Activated CD8-positive, alpha-beta memory T cell treated with anti-CD3 and anti-CD28 coated beads for 36 hours (primary cell): ENCODE data around the gene CARMIL1. TPM values are rescaled to one million over a fixed set of nuclear protein-coding genes. Genes with fewer than 3 reads are reported as not detected.
"Not testable (repeated sequence)": the region's sequence is repeated elsewhere in the genome, so short reads cannot be mapped to it uniquely, and the experiment has no call there.

Experiments
- CTCF ChIA-PET: fragments of 350-600 bp; sonication (Branson Sonifier 250); formaldehyde crosslinking; loops from one replicate; lab custom pipeline; 2021; ENCODE audit warnings: antibody characterized with exemption; lab: Charles Lee
- POLR2A ChIA-PET: fragments of 350-600 bp; sonication (Branson Sonifier 250); formaldehyde crosslinking; loops from one replicate; lab custom pipeline; 2021; ENCODE audit warnings: antibody characterized with exemption; lab: Charles Lee
- total RNA-seq, 2 experiments: library from RNA; stranded (reverse); gene quantifications; one replicate each; pipeline ENCODE4 v1.2.3, GENCODE V29; 2021

Gene CARMIL1
- total RNA-seq, 2 experiments from 2014 or later, result 2.0 TPM

DNA sequence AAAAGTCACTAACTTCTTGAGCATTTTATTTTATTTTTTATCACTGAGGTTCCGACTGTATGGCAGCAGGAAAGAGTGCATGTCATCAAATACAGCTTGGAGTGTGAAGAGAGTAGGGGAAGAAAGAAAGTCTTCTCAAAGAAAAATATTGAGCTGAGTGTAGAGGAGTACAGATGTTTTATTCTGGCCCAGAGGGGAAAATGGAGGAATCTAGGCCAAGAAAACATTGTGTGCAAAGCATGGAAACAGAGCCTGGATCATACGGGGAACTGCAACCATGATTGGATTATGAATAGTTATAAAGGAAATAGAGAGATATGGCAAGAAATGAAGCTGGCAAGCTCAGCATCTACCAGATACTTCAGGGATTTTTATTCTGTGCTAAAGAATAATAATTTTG, 268.6 kb downstream of the CARMIL1 start:
- ChIA-PET POLR2A (no interaction called here), CTCF (no interaction called here)

- CTCF ChIA-PET, result no interaction called here
- POLR2A ChIA-PET, result no interaction called here
These were observed 269.3 kb downstream of the CARMIL1 start for GRCh38 chr6:25548451-25548850.

GRCh38 chr6:25550631-25551030, 271.5 kb downstream of the CARMIL1 start:
- CTCF ChIA-PET, result no interaction called here

DNA sequence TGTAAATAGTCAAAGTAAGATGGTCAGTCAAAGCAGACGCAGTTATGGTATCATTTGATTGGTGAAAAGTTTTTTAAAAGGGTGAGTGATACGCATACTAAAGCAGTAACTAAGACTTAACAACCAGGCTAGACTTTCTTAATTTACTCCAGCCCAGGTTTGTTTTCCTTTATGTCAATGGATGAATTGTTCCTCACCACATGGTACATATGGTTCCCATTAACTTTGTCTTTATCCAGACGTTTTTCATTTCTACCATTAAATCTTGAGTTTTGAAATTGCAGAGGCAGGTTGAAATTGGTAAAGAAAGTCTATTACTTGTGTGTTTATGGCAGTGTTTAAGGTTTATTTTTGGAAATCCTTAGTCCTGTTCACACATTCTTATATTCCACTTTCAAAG, 274.3 kb downstream of the CARMIL1 start:
- CTCF ChIA-PET, result no interaction called here
- POLR2A ChIA-PET, result no interaction called here

More at GRCh38 chr6:25550631-25551030, 271.5 kb downstream of the CARMIL1 start:
- POLR2A ChIA-PET, result no interaction called here

GRCh38 chr6:25555188-25555587, 276.0 kb downstream of the CARMIL1 start:
- POLR2A ChIA-PET, result no interaction called here
- CTCF ChIA-PET, result interaction anchor here (3.5 kb wide), 1 partner anchor 289 kb away, joined by 15 read pairs; no protein-coding TSS in a partner anchor

DNA sequence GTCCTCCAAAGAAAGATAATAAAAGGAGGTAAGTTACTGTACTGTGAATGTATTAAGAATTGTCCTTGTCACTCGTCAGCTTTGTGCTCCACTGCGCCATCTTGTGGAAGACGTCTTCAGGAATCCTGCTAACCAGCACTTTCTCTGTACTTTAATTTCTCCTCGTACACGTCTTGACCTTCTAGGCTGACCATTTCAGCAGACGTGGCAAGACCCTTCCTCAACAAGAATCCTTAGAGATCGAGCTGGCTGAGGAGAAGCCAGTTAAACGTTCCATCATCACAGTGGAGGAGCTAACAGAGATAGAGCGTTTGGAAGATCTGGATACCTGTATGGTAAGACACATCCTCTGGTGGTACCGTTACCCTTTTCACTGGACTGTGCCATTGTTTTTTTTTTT, 277.3 kb downstream of the CARMIL1 start:
- CTCF ChIA-PET, result interaction anchor here (0.6 to 3.5 kb wide), 7 partner anchors 42 to 376 kb away, joined by 3 to 15 read pairs (median 3); partner anchors contain the start of gene CARMIL1

DNA sequence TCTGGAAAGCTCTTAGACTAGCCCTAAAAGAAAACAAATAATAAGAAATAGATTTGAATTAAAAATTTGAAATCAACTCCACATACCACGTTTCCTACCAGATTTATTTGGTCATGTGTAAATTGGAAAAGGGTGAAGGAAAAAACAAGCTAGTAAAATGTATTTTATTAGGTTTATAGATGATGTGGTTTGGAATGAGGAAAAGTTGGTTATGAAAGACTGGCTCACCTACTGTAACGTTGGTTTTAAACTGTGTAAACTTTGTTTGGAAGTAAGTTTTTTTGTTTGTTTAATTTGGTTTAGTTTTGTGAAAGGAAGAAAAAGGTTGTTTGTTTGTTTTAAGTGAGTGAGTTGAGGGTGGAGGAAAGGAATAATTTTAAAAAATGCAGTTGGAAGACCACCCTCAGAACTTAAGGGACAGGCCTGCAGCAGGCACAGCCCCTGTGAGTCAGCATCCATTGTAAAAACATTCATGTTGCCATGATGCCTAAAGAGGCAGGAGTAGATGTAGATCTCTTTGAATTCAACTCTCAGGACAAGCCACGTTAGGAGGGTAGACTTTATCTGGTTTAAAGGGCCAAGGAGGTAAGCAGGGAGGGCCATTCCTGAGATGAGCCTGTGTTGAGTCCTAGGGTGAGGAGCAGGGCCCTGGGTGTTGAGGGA, 279.1 kb downstream of the CARMIL1 start:
- ChIA-PET CTCF (interaction anchor here (0.6 to 3.5 kb wide), 3 partner anchors 292 to 1267 kb away, joined by 3 to 15 read pairs (median 4); no protein-coding TSS in a partner anchor), POLR2A (interaction anchor here (0.5 kb wide), 1 partner anchor 124 kb away, joined by 4 read pairs; no protein-coding TSS in a partner anchor)

More for the DNA sequence above, 277.3 kb downstream of the CARMIL1 start:
- POLR2A ChIA-PET, result no interaction called here

DNA sequence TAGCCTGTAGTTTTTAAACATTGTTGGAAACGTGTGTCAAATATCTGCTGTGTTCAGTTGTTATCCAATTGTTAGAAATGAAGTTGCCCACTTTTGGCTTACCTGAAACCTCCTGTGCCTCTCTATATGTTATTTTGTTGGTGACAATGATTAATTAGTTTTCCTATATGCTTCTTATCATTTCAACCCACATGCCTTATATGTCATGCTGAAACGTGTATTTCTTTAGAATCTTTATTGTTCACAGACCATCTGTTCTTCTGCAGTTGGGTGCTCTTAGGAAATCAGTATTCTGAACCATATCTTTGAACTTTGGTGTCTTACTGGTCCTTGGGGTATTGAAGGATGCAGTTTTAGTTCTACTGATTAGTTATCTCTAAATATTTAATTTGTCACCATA, 281.7 kb downstream of the CARMIL1 start:
- ChIA-PET POLR2A (no interaction called here), CTCF (no interaction called here)

DNA sequence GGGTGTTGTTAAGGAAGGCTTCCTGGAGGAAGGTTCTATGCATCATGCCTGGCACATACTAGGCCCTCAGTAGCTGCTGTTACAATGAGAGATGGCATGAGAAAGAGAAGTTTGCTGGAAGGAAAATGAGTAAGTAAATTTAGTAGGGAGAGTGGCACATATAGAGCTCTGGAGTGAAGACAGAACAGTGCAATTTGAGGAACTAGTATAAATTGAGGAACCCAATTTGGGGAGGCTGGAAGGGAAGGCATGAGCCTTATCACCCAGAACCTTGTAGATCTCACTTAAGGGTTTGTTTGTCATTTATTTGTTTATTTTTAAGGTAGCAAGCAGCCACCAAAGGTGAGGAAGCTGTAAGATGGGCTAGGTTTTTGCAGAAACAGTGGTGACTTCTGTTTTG, 285.8 kb downstream of the CARMIL1 start:
- CTCF ChIA-PET, result no interaction called here

DNA sequence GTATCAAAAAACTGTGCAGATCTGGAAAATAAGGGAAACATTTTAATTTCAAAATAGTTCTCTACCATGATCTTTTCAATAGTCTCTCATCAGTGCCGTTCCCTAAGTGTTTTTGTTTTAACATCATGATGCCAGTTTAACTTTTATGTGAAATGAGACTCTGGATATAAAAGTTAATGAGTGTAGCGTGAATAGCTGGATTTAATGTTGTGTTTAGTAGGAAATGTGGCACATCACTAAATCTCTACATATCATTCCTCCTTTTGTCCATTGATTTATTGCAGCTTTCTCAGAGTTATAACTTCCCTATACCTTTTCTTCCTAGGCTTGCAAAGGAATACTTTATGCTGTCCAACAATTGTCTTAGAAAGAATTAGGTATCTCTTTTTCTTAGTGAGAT, 291.4 kb downstream of the CARMIL1 start:
- POLR2A ChIA-PET, result no interaction called here
- CTCF ChIA-PET, result no interaction called here

More for the DNA sequence above, 285.8 kb downstream of the CARMIL1 start:
- POLR2A ChIA-PET, result no interaction called here

DNA sequence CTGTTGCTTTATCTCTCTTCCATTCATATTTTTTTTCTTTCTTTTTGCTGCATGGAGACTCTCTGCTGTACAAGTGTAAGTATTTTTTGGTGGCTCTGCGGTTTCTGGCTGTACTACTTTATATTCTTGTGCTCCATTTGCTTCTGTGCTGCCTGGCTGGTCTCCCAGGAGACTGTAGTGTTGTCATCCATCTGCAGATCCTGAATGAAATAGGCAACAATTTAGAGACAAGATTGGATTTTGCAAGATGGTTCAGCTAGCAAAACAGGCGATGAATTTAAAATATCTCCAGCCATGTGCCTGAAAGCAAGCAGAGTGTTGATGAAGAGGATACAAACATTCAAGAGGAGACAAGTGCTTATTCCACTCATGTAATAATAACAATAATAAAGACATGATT, 297.7 kb downstream of the CARMIL1 start:
- ChIA-PET CTCF (no interaction called here), POLR2A (no interaction called here)

- ChIA-PET CTCF (no interaction called here), POLR2A (no interaction called here)
These were observed 299.4 kb downstream of the CARMIL1 start for GRCh38 chr6:25578538-25578937.

DNA sequence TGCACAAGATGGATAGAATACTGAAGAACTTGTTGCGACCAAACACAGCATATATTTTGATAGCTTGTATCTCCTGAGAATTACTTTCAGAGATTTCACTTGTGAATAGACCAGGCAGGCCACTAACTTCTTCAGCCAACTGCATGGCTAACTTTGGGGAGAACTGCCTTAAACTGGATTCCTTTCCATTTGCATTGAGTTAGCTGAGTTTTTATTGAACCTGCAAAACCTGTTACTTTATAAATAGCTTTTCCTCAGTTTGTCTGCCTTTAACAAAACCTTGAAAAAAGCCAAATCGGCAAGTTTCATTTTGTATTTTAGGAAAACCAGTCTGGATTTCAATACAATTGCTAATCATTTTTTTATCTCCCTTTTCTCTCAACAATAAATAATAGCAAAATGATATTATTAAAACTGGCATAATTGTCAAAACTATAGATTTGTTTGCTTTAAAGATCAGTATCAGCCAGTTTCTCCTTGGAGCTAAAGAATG, 300.3 kb downstream of the CARMIL1 start:
- POLR2A ChIA-PET, result no interaction called here

DNA sequence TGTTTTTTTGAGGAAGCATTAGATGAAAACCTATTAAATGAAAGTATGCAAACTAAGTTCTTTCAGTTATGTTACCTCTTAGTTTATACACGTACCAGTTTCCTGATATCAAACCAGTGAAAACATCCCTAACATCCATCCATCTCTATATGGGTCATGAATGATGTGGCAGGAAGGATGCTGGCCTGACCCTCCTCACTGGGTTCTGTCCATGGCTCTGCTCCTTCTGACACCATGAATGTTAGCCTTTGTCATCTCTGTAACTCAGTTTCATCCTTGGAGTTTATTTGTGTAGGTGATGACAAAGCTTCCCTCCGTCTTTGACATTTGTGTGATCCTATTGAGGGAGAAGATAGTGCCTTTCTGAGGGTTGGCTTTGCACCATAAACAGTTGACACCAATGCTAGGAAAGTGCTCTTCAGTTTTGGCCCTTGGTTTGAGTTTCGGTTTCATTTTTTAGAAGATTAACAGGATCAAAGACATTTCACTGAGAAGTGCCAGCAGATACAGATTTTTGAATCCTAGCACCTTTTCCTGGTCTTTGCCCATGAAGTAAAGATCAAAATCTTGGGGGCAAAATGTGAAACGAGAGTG, 300.8 kb downstream of the CARMIL1 start:
- ChIA-PET POLR2A (interaction anchor here (0.6 kb wide), 1 partner anchor 320 kb away, joined by 4 read pairs; no protein-coding TSS in a partner anchor), CTCF (no interaction called here)

More for the DNA sequence above, 300.3 kb downstream of the CARMIL1 start:
- CTCF ChIA-PET, result interaction anchor here (0.5 kb wide), 1 partner anchor 17 kb away, joined by 3 read pairs; no protein-coding TSS in a partner anchor

DNA sequence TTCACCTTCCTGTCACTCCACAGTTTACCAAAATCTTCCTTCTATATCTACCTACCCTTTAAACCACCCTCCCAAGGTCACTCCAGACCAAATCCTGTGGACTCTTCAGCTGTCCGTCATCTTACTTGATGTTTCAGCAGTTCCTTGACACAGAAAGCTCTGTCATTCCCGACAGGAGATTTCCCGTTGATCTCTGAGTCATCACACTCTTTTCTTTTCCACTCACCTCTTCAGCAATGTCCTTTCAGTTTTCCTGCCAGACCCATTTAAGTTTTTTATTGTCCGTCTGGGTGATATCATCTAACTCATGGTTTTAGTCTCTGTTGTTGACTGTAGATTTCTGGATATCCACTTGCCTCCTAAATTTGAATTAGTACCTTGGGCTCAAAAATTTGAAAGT, 302.9 kb downstream of the CARMIL1 start:
- CTCF ChIA-PET, result no interaction called here
- POLR2A ChIA-PET, result no interaction called here

GRCh38 chr6:25583099-25583498, 303.9 kb downstream of the CARMIL1 start:
- ChIA-PET CTCF (interaction anchor here (1.2 kb wide), 1 partner anchor 311 kb away, joined by 3 read pairs; no protein-coding TSS in a partner anchor), POLR2A (no interaction called here)

GRCh38 chr6:25583906-25584305, 304.7 kb downstream of the CARMIL1 start:
- CTCF ChIA-PET, result interaction anchor here (1.2 kb wide), 1 partner anchor 310 kb away, joined by 3 read pairs; no protein-coding TSS in a partner anchor

DNA sequence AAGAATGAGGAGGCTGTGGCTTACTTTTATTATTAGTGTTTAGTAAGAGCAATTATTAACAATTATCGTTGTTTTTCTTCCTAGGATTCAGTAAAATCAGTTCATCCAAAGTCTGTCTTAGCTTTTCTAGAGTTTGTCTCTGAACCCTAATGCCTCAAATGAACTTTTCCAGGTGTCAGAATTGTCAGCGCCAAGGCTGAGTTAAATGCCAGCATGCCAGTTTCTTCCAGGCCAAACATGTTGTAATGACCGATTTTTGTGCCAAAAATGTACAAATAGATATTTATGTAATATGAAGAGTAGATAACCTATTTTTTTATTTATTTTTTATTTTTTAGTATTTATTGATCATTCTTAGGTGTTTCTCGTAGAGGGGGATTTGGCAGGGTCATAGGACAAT, 306.1 kb downstream of the CARMIL1 start:
- POLR2A ChIA-PET, result no interaction called here
- CTCF ChIA-PET, result no interaction called here

More at GRCh38 chr6:25583906-25584305, 304.7 kb downstream of the CARMIL1 start:
- POLR2A ChIA-PET, result no interaction called here

DNA sequence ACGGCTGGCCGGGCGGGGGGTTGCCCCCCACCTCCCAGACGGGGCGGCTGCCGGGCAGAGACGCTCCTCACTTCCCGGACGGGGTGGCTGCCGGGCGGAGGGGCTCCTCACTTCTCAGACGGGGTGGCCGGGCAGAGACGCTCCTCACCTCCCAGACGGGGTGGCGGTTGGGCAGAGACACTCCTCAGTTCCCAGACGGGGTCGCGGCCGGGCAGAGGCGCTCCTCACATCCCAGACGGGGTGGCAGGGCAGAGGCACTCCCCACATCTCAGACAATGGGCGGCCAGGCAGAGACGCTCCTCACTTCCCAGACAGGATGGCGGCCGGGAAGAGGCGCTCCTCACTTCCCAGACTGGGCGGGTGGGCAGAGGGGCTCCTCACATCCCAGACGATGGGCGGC, 306.9 kb downstream of the CARMIL1 start:
- POLR2A ChIA-PET, CTCF ChIA-PET: not testable (repeated sequence)

DNA sequence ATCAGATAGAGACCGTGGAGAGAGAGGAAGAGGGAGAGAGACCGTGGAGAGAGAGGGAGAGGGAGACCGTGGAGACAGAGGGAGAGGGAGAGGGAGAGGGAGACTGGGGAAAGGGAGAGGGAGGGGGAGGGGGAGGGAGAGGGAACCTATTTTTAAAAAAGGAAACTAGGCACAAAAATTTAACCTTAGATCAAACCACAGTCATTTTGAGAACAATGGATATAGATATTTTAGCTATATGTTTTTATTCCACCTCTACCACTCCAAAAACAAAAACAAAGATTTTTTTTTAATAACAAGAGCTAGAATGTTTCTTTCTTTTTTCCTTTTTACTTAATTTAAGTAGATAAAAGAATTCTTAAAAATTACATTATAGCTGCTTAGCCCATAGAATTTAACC, 307.8 kb downstream of the CARMIL1 start:
- ChIA-PET CTCF (interaction anchor here (1.3 kb wide), 1 partner anchor 15 kb away, joined by 4 read pairs; no protein-coding TSS in a partner anchor), POLR2A (no interaction called here)
